Endothelial cell of umbilical vein (primary cell): ENCODE results near the gene TMEM37. TPM values are rescaled to one million over a fixed set of nuclear protein-coding genes. Genes with fewer than 3 reads are reported as not detected.

Experiments used
- BruUV-seq: library from RNA; stranded (reverse); fragments of 400-500 nt; replicated peaks from 2 replicates; lab custom pipeline; 2021; lab: Mats Ljungman, UMichigan
- CTCF ChIA-PET: fragments of 300-600, 350-600 bp; sonication (Branson Sonifier 250); formaldehyde crosslinking; loops from one replicate; lab custom pipeline; 2021; ENCODE audit warnings: antibody characterized with exemption, inconsistent platforms; lab: Charles Lee
- POLR2A ChIA-PET: fragments of 300-600, 350-600 bp; sonication (Branson Sonifier 250); formaldehyde crosslinking; loops from one replicate; lab custom pipeline; 2021; ENCODE audit warnings: antibody characterized with exemption, inconsistent platforms; lab: Charles Lee
- DNase-seq: peaks from one replicate; pipeline ENCODE4 v3.0.0-alpha.2; 2011; ENCODE audit warnings: low read depth, low spot score
- FAIRE-seq: peaks from 2 replicates; lab custom pipeline; 2011; peaks lifted over from hg19 to GRCh38; lab: Jason Lieb, UNC
- H2AFZ ChIP-seq: 2 replicates; pipeline ENCODE4 v1.6.0; 2012; ENCODE audit warnings: low read depth, low read length, control low read depth, inconsistent platforms
- H3K27ac ChIP-seq: 2 replicates; pipeline ENCODE4 v1.5.1; 2011; ENCODE audit warnings: low read depth, mild to moderate bottlenecking, control low read depth, low read length, moderate library complexity; ENCODE audit not compliant: insufficient read depth
- H3K27me3 ChIP-seq, 2 experiments: 2 replicates each; pipeline versions ENCODE4 v1.6.0 to v1.6.1; 2011; ENCODE audit warnings: low read length in 2 of 2, mixed read lengths in 1 of 2; ENCODE audit not compliant: control insufficient read depth in 2 of 2, insufficient read depth in 2 of 2
- H3K36me3 ChIP-seq, 2 experiments: 2 replicates in 1 of 2; 3 replicates in 1 of 2; pipeline ENCODE4 v1.5.1; 2011; ENCODE audit warnings: low read length in 2 of 2, mild to moderate bottlenecking in 1 of 2, moderate library complexity in 1 of 2; ENCODE audit not compliant: control insufficient read depth in 2 of 2, insufficient read depth in 2 of 2; ENCODE audit errors: extremely low read depth in 1 of 2
- H3K4me1 ChIP-seq: 3 replicates; pipeline ENCODE4 v1.5.1; 2011; ENCODE audit warnings: mild to moderate bottlenecking, low read length; ENCODE audit not compliant: control insufficient read depth, insufficient read depth; ENCODE audit errors: extremely low read depth
- H3K4me2 ChIP-seq: 2 replicates; pipeline ENCODE4 v1.6.1; 2011; ENCODE audit warnings: low read length, control low read depth, mixed read lengths; ENCODE audit not compliant: insufficient read depth
- H3K4me3 ChIP-seq, 3 experiments: fragments of 200-600 bp in 1 of 3; sonication (generic), shearing (Covaris generic) in 1 of 3; replicated peaks in 1 of 3; 2 replicates each; pipeline ENCODE4 v1.5.1; 2011 to 2016; ENCODE audit warnings: control low read depth in 3 of 3, low read length in 3 of 3, mild to moderate bottlenecking in 2 of 3, inconsistent platforms in 1 of 3, low read depth in 1 of 3, moderate library complexity in 1 of 3; ENCODE audit not compliant: insufficient read depth in 1 of 3
- H3K79me2 ChIP-seq: 2 replicates; pipeline ENCODE4 v1.6.0; 2012; ENCODE audit warnings: low read length, inconsistent platforms; ENCODE audit not compliant: control insufficient read depth, insufficient read depth
- H3K9ac ChIP-seq: replicated peaks from 2 replicates; pipeline ENCODE3; 2011; ENCODE audit warnings: low read length, control low read depth; ENCODE audit not compliant: insufficient read depth; ENCODE audit errors: extremely low read depth
- H3K9me1 ChIP-seq: replicated peaks from 3 replicates; pipeline ENCODE4 v1.6.0; 2011; ENCODE audit warnings: mild to moderate bottlenecking, low read length; ENCODE audit not compliant: control insufficient read depth, insufficient read depth; ENCODE audit errors: extremely low read depth
- H3K9me3 ChIP-seq: replicated peaks from 2 replicates; pipeline ENCODE4 v1.5.1; 2012; ENCODE audit warnings: low read length, inconsistent platforms; ENCODE audit not compliant: control insufficient read depth, insufficient read depth
- H4K20me1 ChIP-seq: replicated peaks from 2 replicates; pipeline ENCODE3; 2011; ENCODE audit warnings: mild to moderate bottlenecking, low read length; ENCODE audit not compliant: control insufficient read depth, insufficient read depth; ENCODE audit errors: extremely low read depth
- CTCF ChIP-seq, 2 donors: IDR thresholded peaks; 1 replicate in 1 of 2; 2 replicates in 1 of 2; pipeline ENCODE4 v1.5.1; 2011; ENCODE audit warnings: low read length in 2 of 2, mild to moderate bottlenecking in 2 of 2, moderate library complexity in 2 of 2, control low read depth in 1 of 2, inconsistent platforms in 1 of 2, low read depth in 1 of 2; ENCODE audit not compliant: insufficient read depth in 1 of 2; ENCODE audit errors: extremely low read depth in 1 of 2
- EZH2 ChIP-seq: IDR thresholded peaks from 2 replicates; pipeline ENCODE4 v1.6.1; 2012; ENCODE audit warnings: borderline replicate concordance, low read depth, mild to moderate bottlenecking, moderate library complexity, low read length, inconsistent platforms; ENCODE audit not compliant: severe bottlenecking
- FOS ChIP-seq: IDR thresholded peaks from 2 replicates; pipeline ENCODE4 v1.6.1; 2011; ENCODE audit warnings: mild to moderate bottlenecking, low read length, moderate library complexity, borderline replicate concordance; ENCODE audit not compliant: insufficient read depth
- GATA2 ChIP-seq: IDR thresholded peaks from 2 replicates; pipeline ENCODE4 v1.7.0; 2011; ENCODE audit warnings: low read depth, mild to moderate bottlenecking, moderate library complexity, mixed read lengths, low read length; ENCODE audit not compliant: insufficient read length, insufficient read depth
- JUN ChIP-seq: IDR thresholded peaks from 2 replicates; pipeline ENCODE4 v1.6.1; 2011; ENCODE audit warnings: borderline replicate concordance, low read depth; ENCODE audit not compliant: insufficient read length, insufficient read depth
- MAX ChIP-seq: IDR thresholded peaks from 2 replicates; pipeline ENCODE4 v1.6.1; 2011; ENCODE audit not compliant: insufficient read depth, insufficient read length
- MYC ChIP-seq: IDR thresholded peaks from one replicate; pipeline ENCODE4 v1.6.1; 2011; ENCODE audit warnings: mild to moderate bottlenecking, low read depth, low read length
- POLR2A ChIP-seq: IDR thresholded peaks from 2 replicates; pipeline ENCODE4 v1.6.1; 2012; ENCODE audit warnings: low read depth, mild to moderate bottlenecking, control low read depth, low read length
- POLR2AphosphoS5 ChIP-seq: IDR thresholded peaks from 2 replicates; pipeline ENCODE4 v1.6.1; 2012; ENCODE audit warnings: low read depth, mild to moderate bottlenecking, control low read depth, low read length, moderate library complexity; ENCODE audit not compliant: insufficient read depth
- dilution Hi-C: fragments of 300-500 bp; cut with MboI; formaldehyde crosslinking; loops from one replicate; pipeline ENCODE4 v1.15.0; 2019; ENCODE audit warnings: low sequenced_read_pairs; ENCODE audit not compliant: extremely low pct_ligation_motif_present
- intact Hi-C: fragments of 100-400 bp; cut with micrococcal nuclease; formaldehyde crosslinking; loops from one replicate; pipeline ENCODE4 v1.10.0; 2022
- polyA plus RNA-seq, 4 experiments: library from polyadenylated mRNA; depleted of rRNA in 3 of 4; stranded (reverse) in 3 of 4; unstranded in 1 of 4; fragments of >200 nt; gene quantifications; 2 replicates each; pipeline versions ENCODE4 v1.2.1 to v1.2.3, GENCODE V29; 2011 to 2012; ENCODE audit warnings: missing spikeins in 1 of 4
- total RNA-seq: library from RNA; stranded (reverse); gene quantifications from 2 replicates; pipeline ENCODE4 v1.2.3, GENCODE V29; 2021

TMEM37 gene
- total and polyA plus RNA-seq, 2 donors (not counting 3 experiments of a cell fraction or from before 2014, with no cell fraction given) = 3.5 to 16.2 TPM

GRCh38 chr2:119446037-119446436 is 14.4 kb downstream of the TMEM37 start:
- Histone ChIP-seq H3K4me2 (no peak overlapping the region), H3K9me1 (no peaks in the 10 kb centered on the region), H3K36me3 (no peaks in the 10 kb centered on the region), H3K4me1 (no peaks in the 10 kb centered on the region), H3K9me3 (no peaks in the 10 kb centered on the region), H3K79me2 (no peaks in the 10 kb centered on the region), H2AFZ (no peak overlapping the region), H4K20me1 (no peaks in the 10 kb centered on the region), H3K27ac (no peak overlapping the region), H3K27me3 (peaks cover 0 to 6% of the 10 kb centered on the region in 2 experiments), H3K4me3 (no peak overlapping the region), H3K9ac (no peak overlapping the region)
- no TSS peak for BruUV-seq
- FAIRE-seq = no peak
- intact Hi-C loops = no loop called here
- DNase-seq = no peak
- ChIA-PET CTCF (no interaction called here), POLR2A (no interaction called here)
- TF ChIP-seq MAX (no peak), POLR2AphosphoS5 (no peak), JUN (no peak), POLR2A (no peak), CTCF (IDR thresholded peaks at IDR 0.05; ENCODE audit: extremely low read depth in 1 of 2, insufficient read depth in 1 of 2, low read depth in 1 of 2, low read length in 2 of 2) (no peak), MYC (no peak), FOS (no peak), GATA2 (no peak), EZH2 (no peak)
- dilution Hi-C loops = no loop called here
